Measurements from ENCODE around the gene EVI2A. TPM values are rescaled to one million over a fixed set of nuclear protein-coding genes. Genes with fewer than 3 reads are reported as not detected.

EVI2A gene
- total and polyA plus RNA-seq, 9 of the 15 experiments (the other 6 are each of a cell fraction or from before 2014, with no cell fraction given): 0.06 to 0.37 (median 0.15) TPM; not detected in 3

DNA sequence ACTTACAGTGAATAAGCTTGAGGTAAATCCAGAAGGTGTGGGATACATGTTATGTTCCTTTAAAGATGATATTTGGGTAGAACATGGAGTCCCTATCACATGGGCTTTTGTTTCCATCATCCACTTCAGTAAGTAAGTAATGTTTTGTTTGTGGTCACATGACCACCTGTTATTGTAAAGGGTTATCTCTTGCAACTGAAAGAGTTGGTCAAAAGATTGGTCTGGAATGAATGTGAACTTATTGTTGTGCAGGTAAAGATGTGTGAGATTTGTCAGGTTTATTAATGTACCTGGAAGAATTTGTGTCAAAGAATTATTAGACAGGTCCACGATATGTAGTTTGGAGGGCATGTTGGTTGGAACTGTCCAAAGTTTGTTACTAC is 25.9 kb downstream of the EVI2A start:
- Histone ChIP-seq H3K27me3 (ENCODE audit: control insufficient read depth in 2 of 2, insufficient read depth in 2 of 2, low read length in 2 of 2) (no peaks in the 10 kb centered on the region), H3K9me3 (replicated peaks; ENCODE audit: control insufficient read depth, insufficient read depth, low read depth, low read length) (no peaks in the 10 kb centered on the region), H3K9me1 (ENCODE audit: control insufficient read depth, insufficient read depth, low read length) (no peaks in the 10 kb centered on the region), H3K27ac (ENCODE audit: extremely low read depth, low read depth, low read length) (no peak overlapping the region), H3K9ac (ENCODE audit: insufficient read depth in 1 of 2, low read depth in 2 of 2, low read length in 2 of 2) (no peak overlapping the region), H4K20me1 (replicated peaks; ENCODE audit: control insufficient read depth, insufficient read depth, low read length) (no peaks in the 10 kb centered on the region), H2AFZ (ENCODE audit: low read depth, low read length) (no peak overlapping the region), H3K4me3 (no peak overlapping the region), H3K79me2 (ENCODE audit: control insufficient read depth, insufficient read depth, low read length) (no peaks in the 10 kb centered on the region), H3K4me1 (replicated peaks in 1 of 2; ENCODE audit: control insufficient read depth in 2 of 2, insufficient read depth in 2 of 2, low read length in 2 of 2) (no peaks in the 10 kb centered on the region), H3K4me2 (ENCODE audit: insufficient read depth, low read length) (no peak overlapping the region), H3K36me3 (ENCODE audit: control insufficient read depth, insufficient read depth, low read length) (peaks cover 9% of the 10 kb centered on the region)
- CTCF ChIA-PET (ENCODE audit: low intra/inter-chr PET ratio): no interaction called here
- ATAC-seq (no peak), FAIRE-seq (no peak), DNase-seq (ENCODE audit: extremely low read depth in 1 of 4, low spot score in 3 of 4) (no peak)
- TF ChIP-seq RAD51 (IDR thresholded peaks at IDR 0.05; ENCODE audit: borderline replicate concordance, low read depth): peak; percentile 31; the same call in 1 of the 2 replicates
- no peak for TF ChIP-seq BDP1 (IDR thresholded peaks at IDR 0.05; ENCODE audit: insufficient read depth, insufficient read length)
- no peak for TF ChIP-seq TOE1 (IDR thresholded peaks at IDR 0.05; ENCODE audit: borderline replicate concordance)
- TF ChIP-seq TOE1 (CRISPR knock-in tag; IDR thresholded peaks at IDR 0.05; ENCODE audit: borderline replicate concordance, low read depth): no peak
- TF ChIP-seq HNRNPLL (IDR thresholded peaks at IDR 0.05; ENCODE audit: low read depth, low read length, poor library complexity, severe bottlenecking): no peak
- TF ChIP-seq TFE3 (CRISPR knock-in tag; IDR thresholded peaks at IDR 0.05): peak; percentile 93
- TF ChIP-seq HNRNPH1 (optimal IDR thresholded peaks at IDR 0.05; ENCODE audit: low read depth, low read length): no peak
- no peak for TF ChIP-seq DMBX1 (CRISPR knock-in tag; IDR thresholded peaks at IDR 0.05; ENCODE audit: borderline replicate concordance)
- TF ChIP-seq SAP30 (IDR thresholded peaks at IDR 0.05; ENCODE audit: borderline replicate concordance, insufficient read depth, low read depth, low read length, poor library complexity, severe bottlenecking): no peak
- no peak for TF ChIP-seq ZNF766 (CRISPR knock-in tag; conservative IDR thresholded peaks at IDR 0.05)
- TF ChIP-seq CCAR2 (IDR thresholded peaks at IDR 0.05; ENCODE audit: low read depth, low read length): no peak
- TF ChIP-seq, protein P1, sequence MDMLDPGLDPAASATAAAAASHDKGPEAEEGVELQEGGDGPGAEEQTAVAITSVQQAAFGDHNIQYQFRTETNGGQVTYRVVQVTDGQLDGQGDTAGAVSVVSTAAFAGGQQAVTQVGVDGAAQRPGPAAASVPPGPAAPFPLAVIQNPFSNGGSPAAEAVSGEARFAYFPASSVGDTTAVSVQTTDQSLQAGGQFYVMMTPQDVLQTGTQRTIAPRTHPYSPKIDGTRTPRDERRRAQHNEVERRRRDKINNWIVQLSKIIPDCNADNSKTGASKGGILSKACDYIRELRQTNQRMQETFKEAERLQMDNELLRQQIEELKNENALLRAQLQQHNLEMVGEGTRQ (CRISPR knock-in tag; IDR thresholded peaks at IDR 0.05): peak; percentile 19; the same call in 1 of the 2 replicates
- no peak for TF ChIP-seq CREB3 (tag; conservative IDR thresholded peaks at IDR 0.05; ENCODE audit: low read depth)
- no peak for TF ChIP-seq MBD1 (CRISPR knock-in tag; IDR thresholded peaks at IDR 0.05)
- no peak for TF ChIP-seq HMG20B (CRISPR knock-in tag; IDR thresholded peaks at IDR 0.05)
- TF ChIP-seq NCOA1 (IDR thresholded peaks at IDR 0.05; ENCODE audit: low read depth): no peak
- WGBS (ENCODE audit: insufficient coverage, low coverage, missing lambda C conversion rate): 81% methylated on average over 1 of the region's 1 CpG
- no TSS peak for BruUV-seq (replicated peaks)
- in situ Hi-C loops (cut with MboI) (no loop called here), intact Hi-C loops (cut with micrococcal nuclease) (no loop called here)
- POLR2A ChIA-PET: interaction anchor here (0.5 to 1.3 kb wide), 2 partner anchors 12 to 29 kb away, joined by 3 read pairs; no protein-coding TSS in a partner anchor
